Activated CD8-positive, alpha-beta T cell treated with anti-CD3 and anti-CD28 coated beads, Interleukin-2, amount 10 ng/mL, durations not matched to agents 7 days and 5 days (primary cell): ENCODE measurements around the gene AGBL1. TPM values are rescaled to one million over a fixed set of nuclear protein-coding genes. Genes with fewer than 3 reads are reported as not detected.

Source experiments
- ATAC-seq: fragments of 150-1000 bp; cut with Tn5 transposase; one replicate; pipeline ENCODE4 v1.10.0; 2021; ENCODE audit warnings: moderate library complexity
- CTCF ChIA-PET: fragments of 350-600 bp; sonication (Branson Sonifier 250); formaldehyde crosslinking; loops from one replicate; lab custom pipeline; 2021; ENCODE audit warnings: antibody characterized with exemption; lab: Charles Lee
- POLR2A ChIA-PET: fragments of 350-600 bp; sonication (Branson Sonifier 250); formaldehyde crosslinking; loops from one replicate; lab custom pipeline; 2021; ENCODE audit warnings: antibody characterized with exemption; lab: Charles Lee
- DNase-seq: peaks from one replicate; pipeline ENCODE4 v3.0.0-alpha.2; 2020
- H3K27ac Mint-ChIP-seq: one replicate; pipeline ENCODE4 v1.8.0; 2021; ENCODE audit warnings: mild to moderate bottlenecking, mixed read lengths
- H3K27me3 Mint-ChIP-seq: one replicate; pipeline ENCODE4 v1.8.0; 2021; ENCODE audit warnings: low read depth, mixed read lengths
- H3K36me3 Mint-ChIP-seq: one replicate; pipeline ENCODE4 v1.8.0; 2021; ENCODE audit warnings: low read depth, mixed read lengths
- H3K4me1 Mint-ChIP-seq: one replicate; pipeline ENCODE4 v1.8.0; 2021; ENCODE audit warnings: low read depth, mixed read lengths
- H3K4me3 Mint-ChIP-seq: one replicate; pipeline ENCODE4 v1.8.0; 2021; ENCODE audit warnings: mild to moderate bottlenecking, mixed read lengths
- H3K9me3 Mint-ChIP-seq: one replicate; pipeline ENCODE4 v1.8.0; 2022; ENCODE audit warnings: mixed read lengths; ENCODE audit not compliant: insufficient read depth
- total RNA-seq, 2 experiments: library from RNA; stranded (reverse); gene quantifications; one replicate each; pipeline ENCODE4 v1.2.3, GENCODE V29; 2021

AGBL1 gene
- total RNA-seq, 2 experiments from 2014 or later: not detected

DNA sequence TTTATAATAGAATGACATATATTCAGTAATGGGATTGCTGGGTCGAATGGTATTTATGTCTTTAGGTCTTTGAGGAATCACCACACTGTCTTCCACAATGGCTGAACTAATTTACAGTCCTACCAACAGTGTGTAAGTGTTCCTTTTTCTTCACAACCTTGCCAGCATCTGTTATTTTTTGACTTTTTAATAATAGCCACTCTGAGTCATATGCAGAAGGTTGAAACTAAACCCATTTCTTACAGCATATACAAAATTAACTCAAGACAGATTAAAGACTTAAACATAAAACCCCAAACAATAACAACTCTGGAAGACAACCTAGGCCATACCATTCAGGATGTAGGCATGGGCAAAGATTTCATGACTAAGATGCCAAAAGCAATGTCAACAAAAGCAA is 671.4 kb downstream of the AGBL1 start:
- no peak overlapping the region for H3K4me3 Mint-ChIP-seq
- POLR2A ChIA-PET: no interaction called here
- no peak overlapping the region for H3K27ac Mint-ChIP-seq
- no peak for ATAC-seq
- CTCF ChIA-PET: no interaction called here
- H3K27me3 Mint-ChIP-seq: no peaks in the 10 kb centered on the region
- H3K9me3 Mint-ChIP-seq: no peaks in the 10 kb centered on the region
- DNase-seq: no peak
- no peaks in the 10 kb centered on the region for H3K36me3 Mint-ChIP-seq
- H3K4me1 Mint-ChIP-seq: no peaks in the 10 kb centered on the region

DNA sequence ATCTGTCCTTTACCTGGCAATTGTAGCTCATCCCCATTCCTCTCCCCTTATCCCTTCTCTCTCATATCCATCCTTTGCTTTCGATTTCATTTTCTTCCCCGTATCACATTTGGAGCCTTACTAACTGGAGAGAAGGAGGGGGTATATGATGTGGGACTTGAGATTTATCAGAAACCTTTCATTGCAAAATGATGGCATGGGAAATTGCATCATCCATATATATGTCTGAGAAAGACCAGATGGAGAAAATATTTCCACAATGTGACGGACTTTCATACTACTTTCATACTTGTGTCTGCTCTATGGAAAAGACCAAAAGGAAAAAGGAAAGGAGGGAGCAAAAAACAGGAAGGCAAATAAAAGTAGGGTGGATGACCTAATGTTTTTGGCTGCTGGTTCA is 675.2 kb downstream of the AGBL1 start:
- H3K27me3 Mint-ChIP-seq: no peaks in the 10 kb centered on the region
- CTCF ChIA-PET: no interaction called here
- no peaks in the 10 kb centered on the region for H3K36me3 Mint-ChIP-seq
- ATAC-seq (no peak), DNase-seq (no peak)
- H3K4me1 Mint-ChIP-seq: no peaks in the 10 kb centered on the region
- no peak overlapping the region for H3K27ac Mint-ChIP-seq
- POLR2A ChIA-PET: no interaction called here
- no peak overlapping the region for H3K4me3 Mint-ChIP-seq
- H3K9me3 Mint-ChIP-seq: no peaks in the 10 kb centered on the region

DNA sequence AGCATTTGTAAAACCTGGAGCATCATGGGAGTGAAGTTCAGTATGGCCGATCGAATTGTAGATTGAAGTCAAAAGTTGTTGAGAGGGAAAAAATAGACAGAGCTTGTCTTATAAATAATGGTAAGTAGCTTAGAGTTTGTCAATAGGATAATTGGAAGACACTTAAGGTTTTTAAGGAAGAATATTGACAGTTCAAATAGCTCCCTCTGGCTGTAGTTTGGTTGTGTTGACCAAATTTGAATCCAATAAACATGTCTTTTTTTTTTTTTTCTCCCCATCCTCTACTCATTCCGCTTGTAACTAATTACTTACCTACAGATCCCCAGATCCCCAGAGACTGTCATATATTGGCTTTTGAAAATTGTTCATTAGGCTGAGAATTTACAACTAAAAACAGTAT is 677.0 kb downstream of the AGBL1 start:
- Mint-ChIP-seq H3K4me3 (no peak overlapping the region), H3K27ac (no peak overlapping the region), H3K27me3 (no peaks in the 10 kb centered on the region), H3K4me1 (no peaks in the 10 kb centered on the region), H3K36me3 (no peaks in the 10 kb centered on the region), H3K9me3 (no peaks in the 10 kb centered on the region)
- DNase-seq (no peak), ATAC-seq (no peak)
- POLR2A ChIA-PET: no interaction called here
- CTCF ChIA-PET: interaction anchor here (1.3 to 1.5 kb wide), 2 partner anchors 10 to 132 kb away, joined by 3 to 4 read pairs; no protein-coding TSS in a partner anchor

DNA sequence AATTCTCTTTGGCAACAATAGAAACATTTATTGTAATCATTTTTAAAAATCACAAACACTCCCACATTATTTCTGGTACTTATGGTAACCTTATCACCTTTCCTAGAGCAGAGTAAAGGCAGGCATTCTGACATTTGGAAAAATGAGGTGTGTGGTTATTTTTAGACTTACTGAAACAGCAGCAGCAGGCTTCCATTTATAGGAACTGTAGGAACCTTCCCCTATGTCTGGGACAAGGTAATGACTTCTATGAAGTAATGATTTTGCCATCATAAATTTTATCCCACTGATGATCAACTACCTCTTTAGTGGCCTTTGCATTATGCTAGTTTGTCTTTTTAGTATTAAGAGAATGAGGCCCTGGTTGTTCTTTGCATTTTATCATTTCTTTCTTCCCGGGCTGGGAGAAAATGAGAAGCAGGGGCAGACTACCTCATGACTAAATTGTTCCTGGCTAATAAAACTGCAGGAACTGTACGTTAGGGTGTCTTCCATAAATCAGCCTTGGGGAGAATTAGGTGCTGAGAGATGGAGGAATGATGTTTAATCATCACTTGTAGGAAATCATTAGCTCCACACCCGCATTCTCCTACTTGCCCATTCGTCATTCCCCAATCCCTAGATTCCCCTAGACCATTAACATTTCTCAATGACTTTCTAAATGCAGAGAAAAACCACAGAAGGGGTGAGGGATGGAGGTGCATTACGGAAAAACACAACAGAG is 680.3 kb downstream of the AGBL1 start:
- ChIA-PET POLR2A (no interaction called here), CTCF (no interaction called here)
- H3K9me3 Mint-ChIP-seq: no peaks in the 10 kb centered on the region
- no peak overlapping the region for H3K4me3 Mint-ChIP-seq
- no peaks in the 10 kb centered on the region for H3K36me3 Mint-ChIP-seq
- DNase-seq: no peak
- H3K4me1 Mint-ChIP-seq: no peaks in the 10 kb centered on the region
- no peaks in the 10 kb centered on the region for H3K27me3 Mint-ChIP-seq
- no peak overlapping the region for H3K27ac Mint-ChIP-seq
- ATAC-seq: no peak

DNA sequence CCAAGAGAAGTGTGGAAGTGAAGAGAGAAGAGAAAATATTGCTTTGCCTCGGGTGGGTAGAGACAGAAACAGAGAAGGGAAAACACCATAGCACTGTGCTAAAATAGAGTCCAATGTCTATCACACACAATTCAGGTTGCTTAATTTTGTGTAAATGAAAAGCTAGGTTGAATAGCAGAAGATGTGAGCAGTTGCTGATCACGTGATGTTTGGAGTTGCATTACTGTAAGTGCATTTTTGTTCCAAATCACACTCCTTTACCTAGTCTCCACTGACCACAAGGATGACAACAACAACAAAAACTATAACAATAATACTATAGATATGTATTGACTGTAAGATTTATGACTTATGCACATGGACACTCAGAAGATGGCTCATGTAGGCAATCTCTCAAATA is 683.2 kb downstream of the AGBL1 start:
- CTCF ChIA-PET: no interaction called here
- POLR2A ChIA-PET: no interaction called here
- DNase-seq: no peak
- Mint-ChIP-seq H3K9me3 (no peaks in the 10 kb centered on the region), H3K27ac (no peak overlapping the region), H3K4me1 (no peaks in the 10 kb centered on the region), H3K4me3 (no peak overlapping the region), H3K27me3 (no peaks in the 10 kb centered on the region), H3K36me3 (no peaks in the 10 kb centered on the region)
- no peak for ATAC-seq

DNA sequence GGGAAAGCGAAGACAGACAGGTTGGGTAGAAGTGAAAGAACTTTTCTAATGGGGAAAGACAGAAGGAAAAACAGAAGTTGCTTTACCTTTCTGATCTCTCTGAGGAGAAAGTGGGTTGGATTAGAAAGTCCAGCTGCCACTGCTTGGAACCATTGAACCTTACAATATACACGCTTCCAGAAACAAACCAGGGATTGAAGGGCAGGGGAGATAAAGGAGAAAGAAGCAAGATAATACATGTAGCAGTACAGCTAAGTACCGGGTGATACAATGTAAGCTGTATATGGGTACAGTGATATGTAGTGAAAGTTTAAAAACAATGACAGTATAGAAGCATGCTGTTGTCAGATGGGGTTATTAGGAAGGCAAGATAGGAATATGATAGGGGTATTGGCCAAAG is 684.4 kb downstream of the AGBL1 start:
- no peaks in the 10 kb centered on the region for H3K36me3 Mint-ChIP-seq

DNA sequence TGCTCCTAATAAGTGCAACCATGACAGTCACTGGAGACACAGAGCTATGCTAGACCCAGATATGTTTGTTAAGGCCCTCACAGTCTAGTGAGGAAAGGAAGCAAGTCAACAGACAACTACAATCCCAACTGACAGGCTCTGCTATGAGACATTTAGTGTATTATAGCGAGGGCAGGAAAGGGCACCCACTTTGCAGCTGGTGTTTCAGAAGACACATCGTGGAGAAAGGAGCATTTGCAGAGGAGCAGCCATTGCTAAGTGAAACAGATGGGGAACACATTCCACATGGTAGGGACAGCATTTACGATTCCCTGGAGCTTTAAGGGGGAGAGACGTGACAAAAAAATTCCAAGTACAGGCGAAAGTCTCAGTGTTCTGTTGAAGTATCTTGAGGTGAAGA is 685.6 kb downstream of the AGBL1 start:
- H3K9me3 Mint-ChIP-seq: no peaks in the 10 kb centered on the region
- POLR2A ChIA-PET: no interaction called here
- no peak overlapping the region for H3K27ac Mint-ChIP-seq
- H3K4me1 Mint-ChIP-seq: no peaks in the 10 kb centered on the region
- no peaks in the 10 kb centered on the region for H3K27me3 Mint-ChIP-seq
- DNase-seq (no peak), ATAC-seq (no peak)
- CTCF ChIA-PET: no interaction called here
- H3K4me3 Mint-ChIP-seq: no peak overlapping the region
- no peaks in the 10 kb centered on the region for H3K36me3 Mint-ChIP-seq

More for the DNA sequence above, 684.4 kb downstream of the AGBL1 start:
- ChIA-PET CTCF (no interaction called here), POLR2A (no interaction called here)
- Mint-ChIP-seq H3K4me3 (no peak overlapping the region), H3K27ac (no peak overlapping the region), H3K27me3 (no peaks in the 10 kb centered on the region), H3K9me3 (no peaks in the 10 kb centered on the region), H3K4me1 (no peaks in the 10 kb centered on the region)
- ATAC-seq (no peak), DNase-seq (no peak)

DNA sequence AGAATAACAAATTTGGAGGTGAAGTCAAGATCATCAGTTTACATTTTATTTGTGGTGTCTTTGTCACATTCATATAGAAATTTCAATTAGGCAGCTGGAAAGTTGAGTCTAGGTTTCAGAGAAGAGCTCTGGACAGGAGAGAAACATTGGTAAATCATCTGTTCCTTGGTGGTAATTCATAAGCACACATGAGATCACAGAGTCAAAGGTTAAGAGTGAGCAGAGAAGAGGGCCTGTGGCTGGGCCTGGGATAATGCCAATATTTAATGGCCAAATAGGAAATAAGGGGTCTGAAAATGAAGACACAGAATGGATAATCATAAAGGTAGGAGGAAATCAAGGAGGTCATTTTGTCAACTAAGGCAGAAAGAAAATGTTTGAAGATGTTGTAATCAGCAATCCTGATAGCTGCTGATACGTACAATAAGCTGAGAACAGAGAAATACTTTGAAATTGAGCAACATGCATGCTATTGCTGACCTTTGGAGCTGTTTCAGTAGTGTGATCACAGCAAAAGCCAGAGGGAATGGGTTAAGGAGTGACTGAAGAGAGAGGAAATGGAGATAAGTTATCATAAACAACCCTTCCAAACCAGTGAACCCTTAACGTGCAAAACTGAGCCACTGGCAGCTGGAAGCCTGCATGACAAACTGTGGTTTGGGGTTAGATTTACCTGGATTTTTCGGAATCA is 692.8 kb downstream of the AGBL1 start:
- CTCF ChIA-PET: no interaction called here
- H3K4me3 Mint-ChIP-seq: no peak overlapping the region
- no peaks in the 10 kb centered on the region for H3K4me1 Mint-ChIP-seq
- POLR2A ChIA-PET: no interaction called here
- no peaks in the 10 kb centered on the region for H3K9me3 Mint-ChIP-seq
- no peak for ATAC-seq
- no peaks in the 10 kb centered on the region for H3K27me3 Mint-ChIP-seq
- H3K27ac Mint-ChIP-seq: no peak overlapping the region
- DNase-seq: no peak
- no peaks in the 10 kb centered on the region for H3K36me3 Mint-ChIP-seq

DNA sequence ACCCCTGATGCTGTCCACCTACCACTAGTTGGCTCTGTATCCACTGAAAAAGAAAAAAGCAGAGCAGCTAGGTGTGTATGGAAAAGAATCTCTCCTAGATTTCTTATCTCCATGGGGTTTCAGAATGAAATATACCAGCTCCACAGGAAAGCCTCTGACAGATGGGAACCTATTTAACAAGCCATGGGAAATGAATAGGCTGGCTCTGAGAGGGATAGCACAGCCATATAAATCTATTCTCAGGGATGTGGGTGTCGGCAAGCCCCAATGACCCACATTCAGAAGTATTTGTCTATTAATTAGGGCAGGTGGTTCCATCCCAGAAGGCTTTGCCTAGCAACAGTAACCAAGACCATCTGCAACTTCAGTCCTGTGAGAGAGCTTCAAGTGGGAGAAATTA is 694.1 kb downstream of the AGBL1 start:
- no peaks in the 10 kb centered on the region for H3K4me1 Mint-ChIP-seq
- no peak overlapping the region for H3K27ac Mint-ChIP-seq
- H3K36me3 Mint-ChIP-seq: no peaks in the 10 kb centered on the region
- H3K4me3 Mint-ChIP-seq: no peak overlapping the region
- ChIA-PET POLR2A (no interaction called here), CTCF (no interaction called here)
- ATAC-seq: no peak
- peaks cover 5% of the 10 kb centered on the region for H3K9me3 Mint-ChIP-seq
- no peaks in the 10 kb centered on the region for H3K27me3 Mint-ChIP-seq
- DNase-seq: no peak

DNA sequence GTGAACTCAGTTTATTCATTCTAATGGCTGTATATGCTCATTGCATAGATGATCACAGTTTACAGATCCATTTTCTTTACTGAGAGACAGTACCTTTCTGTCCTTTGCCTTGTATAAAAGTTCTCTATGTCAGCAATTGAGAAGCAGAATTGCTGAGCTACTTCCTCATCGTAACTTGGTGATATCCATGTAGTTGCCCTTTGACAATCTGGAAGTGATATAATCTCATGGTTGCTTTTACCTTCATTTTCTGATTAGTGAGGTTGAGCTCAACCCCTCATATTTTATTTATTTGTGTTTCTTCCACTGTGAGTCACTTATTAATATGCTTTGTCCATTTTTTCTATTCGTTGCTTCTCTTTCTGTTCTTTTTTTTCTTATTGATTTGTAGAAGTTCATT is 696.5 kb downstream of the AGBL1 start:
- ATAC-seq (no peak), DNase-seq (no peak)
- H3K27me3 Mint-ChIP-seq: no peaks in the 10 kb centered on the region
- H3K9me3 Mint-ChIP-seq: peaks cover 9% of the 10 kb centered on the region
- H3K36me3 Mint-ChIP-seq: no peaks in the 10 kb centered on the region
- H3K4me1 Mint-ChIP-seq: no peaks in the 10 kb centered on the region
- ChIA-PET POLR2A (no interaction called here), CTCF (no interaction called here)
- no peak overlapping the region for H3K4me3 Mint-ChIP-seq
- no peak overlapping the region for H3K27ac Mint-ChIP-seq

DNA sequence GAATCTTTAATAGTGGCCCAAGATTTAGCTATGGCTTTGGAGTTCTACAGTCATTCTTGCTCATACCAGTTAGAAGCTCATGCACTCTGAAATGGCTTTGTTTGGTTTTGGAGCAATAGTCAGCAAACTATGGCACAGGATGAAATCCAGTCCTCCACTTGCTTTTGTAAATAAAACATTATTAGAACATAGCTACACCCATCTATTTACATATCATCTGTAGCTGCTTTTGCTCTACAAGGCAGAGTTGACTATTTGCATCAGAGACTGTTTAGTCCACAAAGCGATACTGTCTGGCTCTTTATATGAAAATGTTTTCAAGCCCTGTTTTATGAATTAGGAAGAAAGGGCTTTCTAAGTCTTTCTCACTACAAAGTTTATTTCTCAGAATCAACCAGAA is 716.9 kb downstream of the AGBL1 start:
- no peaks in the 10 kb centered on the region for H3K36me3 Mint-ChIP-seq
- ATAC-seq: no peak
- POLR2A ChIA-PET: no interaction called here
- no peak for DNase-seq
- H3K4me3 Mint-ChIP-seq: no peak overlapping the region
- CTCF ChIA-PET: no interaction called here
- H3K9me3 Mint-ChIP-seq: no peaks in the 10 kb centered on the region
- H3K27me3 Mint-ChIP-seq: no peaks in the 10 kb centered on the region
- no peak overlapping the region for H3K27ac Mint-ChIP-seq
- no peaks in the 10 kb centered on the region for H3K4me1 Mint-ChIP-seq

DNA sequence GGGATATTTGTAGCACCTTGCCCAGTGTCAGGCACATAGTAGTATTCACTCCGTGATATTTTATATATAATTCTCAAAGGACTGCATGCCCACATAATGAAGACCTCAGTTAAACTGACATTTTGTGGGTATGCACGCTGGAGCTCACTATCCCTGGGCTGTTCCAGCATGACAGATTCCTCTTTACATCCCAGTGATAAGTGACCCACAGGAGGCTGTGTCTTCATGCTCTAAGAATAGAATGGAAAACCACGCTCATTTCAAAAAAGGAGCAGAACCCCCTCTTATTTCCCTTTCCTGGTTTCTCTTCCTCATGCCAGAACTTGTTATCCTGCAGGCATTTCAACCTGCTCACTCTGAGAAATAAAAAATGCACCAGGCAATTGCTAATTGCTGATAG is 717.5 kb downstream of the AGBL1 start:
- no peaks in the 10 kb centered on the region for H3K4me1 Mint-ChIP-seq
- CTCF ChIA-PET: no interaction called here
- no peak for ATAC-seq

More for the DNA sequence above, 717.5 kb downstream of the AGBL1 start:
- POLR2A ChIA-PET: no interaction called here
- Mint-ChIP-seq H3K27me3 (no peaks in the 10 kb centered on the region), H3K36me3 (no peaks in the 10 kb centered on the region), H3K9me3 (no peaks in the 10 kb centered on the region), H3K4me3 (no peak overlapping the region), H3K27ac (no peak overlapping the region)
- no peak for DNase-seq
